Measurements from ENCODE around the gene GRK6.

- TF ChIP-seq POLR2A (IDR thresholded peaks at IDR 0.05) (no peak), CTCF (IDR thresholded peaks at IDR 0.05) (no peak)
These were observed 50.2 kb downstream of the GRK6 start for GRCh38 chr5:177476531-177477233.

All from heart left ventricle (tissue), 13 donors.